Measurements from ENCODE around the gene CTNNA3. TPM values are rescaled to one million over a fixed set of nuclear protein-coding genes. Genes with fewer than 3 reads are reported as not detected.

Gene CTNNA3
- total and polyA plus RNA-seq, 2 of the 4 experiments (the other 2 are of a cell fraction), result 0.19 to 0.90 TPM

DNA sequence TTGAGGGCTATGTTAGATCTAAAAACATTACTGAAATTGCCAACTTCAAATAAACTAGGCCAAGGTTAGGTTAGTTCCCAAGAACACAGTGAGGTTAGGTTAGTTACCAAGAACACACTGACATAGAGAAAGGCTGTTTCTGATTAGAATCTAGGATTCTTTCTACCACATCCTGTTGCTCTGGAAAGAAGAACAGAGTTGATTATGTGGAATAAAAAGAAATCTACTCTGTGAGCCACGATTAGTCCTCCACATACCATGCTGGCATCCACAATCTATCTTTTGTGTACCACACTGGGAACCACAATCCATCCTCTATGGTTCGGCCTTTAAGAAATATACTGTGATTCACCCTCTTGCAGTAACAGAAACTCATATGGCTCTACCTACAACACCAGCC is 678.8 kb downstream of the CTNNA3 start:
- Histone ChIP-seq H2AFZ (replicated peaks; ENCODE audit: low read length, poor library complexity) (no peak overlapping the region), H3K27me3 (ENCODE audit: control insufficient read depth, insufficient read depth, low read length) (no peaks in the 10 kb centered on the region), H2AK9ac (replicated peaks; ENCODE audit: low read depth, low read length, poor library complexity) (no peak overlapping the region), H3K4ac (ENCODE audit: low read depth, low read length) (no peak overlapping the region), H3K79me1 (ENCODE audit: low read depth in 1 of 2, low read length in 2 of 2) (no peaks in the 10 kb centered on the region), H4K5ac (ENCODE audit: low read depth, low read length) (no peak overlapping the region), H3K18ac (ENCODE audit: low read depth, low read length) (no peak overlapping the region), H4K8ac (ENCODE audit: low read depth in 2 of 2, low read length in 2 of 2) (no peak overlapping the region), H3K14ac (replicated peaks; ENCODE audit: low read depth, low read length) (no peak overlapping the region), H3K4me1 (ENCODE audit: control insufficient read depth, insufficient read depth, low read length) (no peaks in the 10 kb centered on the region), H2BK15ac (ENCODE audit: low read depth, low read length) (no peak overlapping the region), H2BK5ac (ENCODE audit: low read depth, low read length, poor library complexity, severe bottlenecking) (no peak overlapping the region), H3K56ac (ENCODE audit: extremely low read depth, insufficient read depth, low read length) (no peak overlapping the region), H3K27ac (ENCODE audit: insufficient read depth, low read length) (no peak overlapping the region), H3K9me3 (ENCODE audit: control insufficient read depth, insufficient read depth, low read length) (no peaks in the 10 kb centered on the region), H3K4me2 (ENCODE audit: low read depth, low read length) (no peak overlapping the region), H4K91ac (ENCODE audit: insufficient read depth, low read depth, low read length) (no peak overlapping the region), H3K9ac (ENCODE audit: low read depth, low read length) (no peak overlapping the region), H3K9me1 (ENCODE audit: insufficient read depth, low read length) (no peaks in the 10 kb centered on the region), H3K4me3 (ENCODE audit: insufficient read depth, low read depth, low read length) (no peak overlapping the region), H2AK5ac (ENCODE audit: low read depth, low read length) (no peak overlapping the region), H2BK120ac (ENCODE audit: low read depth, low read length) (no peak overlapping the region), H4K20me1 (ENCODE audit: insufficient read depth, low read length) (no peaks in the 10 kb centered on the region), H2BK20ac (ENCODE audit: low read depth, low read length) (no peak overlapping the region), H3K36me3 (ENCODE audit: control insufficient read depth, insufficient read depth, low read length) (no peaks in the 10 kb centered on the region), H3K23ac (ENCODE audit: low read depth, low read length) (no peak overlapping the region)
- ATAC-seq (ENCODE audit: low read depth) (no peak), DNase-seq (no peak)
- POLR2A ChIA-PET (ENCODE audit: unreplicated experiment), result no interaction called here
- no CpG with 5 or more reads among the region's 2 CpGs for WGBS, 2 experiments (ENCODE audit: extremely low coverage in 2 of 2, insufficient read length in 1 of 2)
- intact Hi-C loops (cut with micrococcal nuclease) (no loop called here), dilution Hi-C loops (cut with HindIII; ENCODE audit: low sequenced_read_pairs, unreplicated experiment) (no loop called here), in situ Hi-C loops (cut with MboI; ENCODE audit: low sequenced_read_pairs) (no loop called here)
- CTCF ChIA-PET, result no interaction called here
- BruUV-seq (replicated peaks), result no TSS peak
- no peak for TF ChIP-seq RCOR1 (IDR thresholded peaks at IDR 0.05; ENCODE audit: insufficient replicate concordance, low read length)
- TF ChIP-seq, protein P1, sequence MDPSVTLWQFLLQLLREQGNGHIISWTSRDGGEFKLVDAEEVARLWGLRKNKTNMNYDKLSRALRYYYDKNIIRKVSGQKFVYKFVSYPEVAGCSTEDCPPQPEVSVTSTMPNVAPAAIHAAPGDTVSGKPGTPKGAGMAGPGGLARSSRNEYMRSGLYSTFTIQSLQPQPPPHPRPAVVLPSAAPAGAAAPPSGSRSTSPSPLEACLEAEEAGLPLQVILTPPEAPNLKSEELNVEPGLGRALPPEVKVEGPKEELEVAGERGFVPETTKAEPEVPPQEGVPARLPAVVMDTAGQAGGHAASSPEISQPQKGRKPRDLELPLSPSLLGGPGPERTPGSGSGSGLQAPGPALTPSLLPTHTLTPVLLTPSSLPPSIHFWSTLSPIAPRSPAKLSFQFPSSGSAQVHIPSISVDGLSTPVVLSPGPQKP (IDR thresholded peaks at IDR 0.05; ENCODE audit: borderline replicate concordance, low read depth, low read length), result no peak
- no peak for TF ChIP-seq RAD21 (IDR thresholded peaks at IDR 0.05; ENCODE audit: low read length)
